GM21737 (cell line): ENCODE measurements around the gene CILP2.
A peak's percentile ranks its signal among the peaks of the same experiment; 100 is the strongest.

ENCODE experiments used
- ATAC-seq: cut with Tn5 transposase; IDR thresholded peaks from one replicate; pipeline ENCODE4 v1.9.1; 2021; ENCODE audit warnings: mild to moderate bottlenecking, moderate library complexity; ENCODE audit not compliant: unreplicated experiment

CILP2 gene

GRCh38 chr19:19562665-19563347 lies 24.7 kb downstream of the CILP2 start:
- no peak for ATAC-seq

- ATAC-seq, result no peak
These were observed 25.3 kb downstream of the CILP2 start for GRCh38 chr19:19563348-19563848.

- ATAC-seq, result no peak
These were observed 28.2 kb downstream of the CILP2 start for GRCh38 chr19:19566306-19566705.

GRCh38 chr19:19567391-19567790 lies 29.3 kb downstream of the CILP2 start:
- no peak for ATAC-seq

GRCh38 chr19:19568802-19569756 lies 31.0 kb downstream of the CILP2 start:
- ATAC-seq, result no peak

GRCh38 chr19:19570571-19570970 lies 32.5 kb downstream of the CILP2 start:
- ATAC-seq, result no peak

- no peak for ATAC-seq
These were observed 33.2 kb downstream of the CILP2 start for GRCh38 chr19:19571071-19571786.

- ATAC-seq, result no peak
These were observed 37.3 kb downstream of the CILP2 start for GRCh38 chr19:19575411-19575810.

- no peak for ATAC-seq
These were observed 40.2 kb downstream of the CILP2 start for GRCh38 chr19:19578252-19578651.

- ATAC-seq, result no peak
These were observed 41.7 kb downstream of the CILP2 start for GRCh38 chr19:19579533-19580361.

- no peak for ATAC-seq
These were observed 42.4 kb downstream of the CILP2 start for GRCh38 chr19:19580418-19580817.

- no peak for ATAC-seq
These were observed 43.3 kb downstream of the CILP2 start for GRCh38 chr19:19581391-19581790.

- no peak for ATAC-seq
These were observed 44.4 kb downstream of the CILP2 start for GRCh38 chr19:19582471-19582870.

- ATAC-seq, result no peak
These were observed 46.3 kb downstream of the CILP2 start for GRCh38 chr19:19584356-19584755.

- no peak for ATAC-seq
These were observed 49.7 kb downstream of the CILP2 start for GRCh38 chr19:19587771-19588170.

- no peak for ATAC-seq
These were observed 50.5 kb downstream of the CILP2 start for GRCh38 chr19:19588546-19588945.

GRCh38 chr19:19591133-19591825 lies 53.2 kb downstream of the CILP2 start:
- peak; percentile 54 for ATAC-seq

- no peak for ATAC-seq
These were observed 54.6 kb downstream of the CILP2 start for GRCh38 chr19:19592690-19593089.

- no peak for ATAC-seq
These were observed 56.3 kb downstream of the CILP2 start for GRCh38 chr19:19594381-19594780.
